HS-5 (cell line): Measurements from ENCODE around the gene ARFGAP1.
"Not testable (repeated sequence)": the region's sequence is repeated elsewhere in the genome, so short reads cannot be mapped to it uniquely, and the experiment has no call there.

Source experiments
- DNase-seq: peaks from one replicate; pipeline ENCODE4 v3.0.0-alpha.2; 2012; ENCODE audit warnings: low read depth

Gene ARFGAP1

DNA sequence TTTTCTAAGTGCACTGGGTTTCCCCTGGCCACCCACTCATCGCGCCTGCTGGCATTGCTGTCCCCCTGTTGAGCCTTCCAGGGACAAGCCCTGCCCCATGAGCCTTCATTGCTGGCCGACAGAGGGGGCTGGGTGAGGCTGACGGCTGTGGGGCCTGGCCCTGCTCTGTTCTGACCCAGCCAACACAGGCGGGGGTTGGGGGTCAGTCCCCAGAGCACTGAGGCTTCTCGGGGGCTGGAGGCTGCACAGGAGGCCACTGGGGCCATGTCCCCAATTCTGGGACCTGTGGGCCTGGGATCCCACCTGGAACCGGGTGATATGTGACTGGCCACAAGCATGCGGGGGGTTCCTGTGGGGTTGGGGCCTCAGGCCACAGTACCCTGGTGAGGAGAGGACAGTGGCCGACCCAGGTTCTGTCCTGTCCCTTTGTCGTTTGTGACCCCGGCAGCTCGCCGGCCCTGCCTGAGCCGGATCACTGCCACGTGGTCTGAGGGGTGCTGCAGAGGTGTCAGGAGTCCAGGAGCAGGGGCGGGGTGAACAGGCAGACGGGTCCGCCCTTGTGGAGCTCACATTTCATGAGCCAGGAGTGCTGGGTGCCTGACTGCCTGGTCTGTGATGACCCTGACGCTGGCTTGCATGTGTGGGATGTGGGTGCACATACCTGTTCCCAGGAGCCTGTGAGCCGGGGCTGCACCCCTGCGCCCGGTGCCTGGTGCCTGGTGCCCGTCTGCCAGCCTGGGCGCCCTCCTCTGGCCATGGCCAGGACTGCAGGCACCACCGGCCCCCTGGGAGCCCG lies 18.3 kb downstream of the ARFGAP1 start:
- no peak for DNase-seq

DNA sequence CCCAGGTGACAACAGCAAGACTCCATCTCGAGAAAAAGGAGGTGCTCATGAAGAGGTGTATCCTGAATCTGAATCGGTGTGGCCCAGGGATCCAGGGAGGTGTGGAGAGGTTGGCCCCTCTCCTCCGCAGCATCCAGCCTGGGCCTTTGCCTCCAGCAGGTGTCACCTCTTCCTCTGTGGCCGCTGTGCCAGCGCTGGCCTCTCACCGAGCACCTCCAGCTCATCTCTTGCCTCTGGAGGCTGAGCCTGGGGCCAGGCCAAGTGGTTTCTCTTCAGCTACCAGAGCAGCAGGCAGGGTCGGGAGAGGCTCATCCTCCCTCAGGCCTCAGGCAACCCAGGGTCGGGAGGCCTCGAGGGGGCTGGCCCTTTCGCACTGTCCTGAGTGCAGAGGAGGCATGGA lies 19.2 kb downstream of the ARFGAP1 start:
- no peak for DNase-seq

DNA sequence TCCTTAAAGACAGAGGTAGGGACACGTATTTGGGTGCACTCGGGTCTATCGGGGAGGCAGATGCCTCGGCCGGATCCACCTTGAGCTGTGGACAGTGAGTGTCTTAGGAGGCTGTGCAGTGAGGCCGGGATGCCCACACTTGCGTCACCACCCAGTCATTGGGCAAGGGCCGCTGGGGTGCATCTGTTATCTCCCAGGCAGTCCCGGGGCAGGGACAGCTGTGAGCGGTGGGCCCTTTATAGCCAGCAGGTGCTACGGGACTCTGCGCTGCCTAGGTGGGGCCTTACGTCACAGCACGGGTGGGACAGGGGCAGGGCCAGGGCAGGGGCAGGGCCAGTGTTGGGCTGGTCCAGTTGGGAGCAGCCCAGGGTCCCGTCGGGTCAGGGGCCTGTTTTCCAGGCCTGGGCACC lies 19.7 kb downstream of the ARFGAP1 start:
- DNase-seq: no peak

DNA sequence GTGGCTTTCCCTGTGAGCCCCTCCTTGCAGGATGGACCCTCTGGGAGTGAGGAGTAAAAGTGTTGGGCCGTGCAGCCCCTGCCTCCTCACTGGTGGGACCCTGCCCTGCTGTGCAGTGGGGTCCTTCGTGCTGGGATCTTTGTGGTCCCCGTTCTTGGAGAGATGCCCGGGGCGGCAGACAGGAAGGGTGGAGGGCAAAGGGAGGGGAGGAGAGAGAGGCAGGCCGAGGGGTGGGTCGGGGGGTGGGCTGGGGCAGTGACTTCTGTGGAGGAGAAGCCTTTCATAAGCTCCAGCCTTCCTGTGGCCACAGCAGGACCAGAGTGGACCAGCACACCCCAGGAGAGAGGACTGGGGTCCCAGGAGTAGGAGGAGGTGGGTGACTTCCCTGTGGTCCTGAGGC lies 20.3 kb downstream of the ARFGAP1 start, which contains the start of gene COL20A1:
Gene COL20A1 (plus strand): TSS at position 283 of the 400 bp plus-strand sequence. CDS start 1,922 bp downstream, outside the sequence.
- DNase-seq: no peak

DNA sequence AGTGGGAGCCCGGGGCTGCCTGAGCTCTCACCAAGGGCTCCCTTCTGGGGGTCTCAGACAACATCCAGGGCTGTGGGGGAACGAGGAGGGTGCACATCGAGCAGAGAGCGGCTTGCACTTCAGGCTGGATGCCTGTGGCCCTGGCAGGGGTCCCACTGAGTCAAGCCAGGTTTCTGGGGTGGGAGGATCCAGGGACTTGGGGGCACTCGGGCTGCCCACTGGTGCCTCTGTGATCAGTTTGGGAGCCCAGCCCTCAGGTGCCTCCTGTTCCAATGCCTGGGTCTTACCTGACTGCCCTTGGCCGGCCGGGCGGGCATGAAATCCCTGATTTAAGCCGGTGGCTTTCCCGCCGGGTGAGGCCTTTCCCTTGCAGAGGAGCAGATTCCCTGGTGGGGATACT lies 20.8 kb downstream of the ARFGAP1 start:
- no peak for DNase-seq

DNA sequence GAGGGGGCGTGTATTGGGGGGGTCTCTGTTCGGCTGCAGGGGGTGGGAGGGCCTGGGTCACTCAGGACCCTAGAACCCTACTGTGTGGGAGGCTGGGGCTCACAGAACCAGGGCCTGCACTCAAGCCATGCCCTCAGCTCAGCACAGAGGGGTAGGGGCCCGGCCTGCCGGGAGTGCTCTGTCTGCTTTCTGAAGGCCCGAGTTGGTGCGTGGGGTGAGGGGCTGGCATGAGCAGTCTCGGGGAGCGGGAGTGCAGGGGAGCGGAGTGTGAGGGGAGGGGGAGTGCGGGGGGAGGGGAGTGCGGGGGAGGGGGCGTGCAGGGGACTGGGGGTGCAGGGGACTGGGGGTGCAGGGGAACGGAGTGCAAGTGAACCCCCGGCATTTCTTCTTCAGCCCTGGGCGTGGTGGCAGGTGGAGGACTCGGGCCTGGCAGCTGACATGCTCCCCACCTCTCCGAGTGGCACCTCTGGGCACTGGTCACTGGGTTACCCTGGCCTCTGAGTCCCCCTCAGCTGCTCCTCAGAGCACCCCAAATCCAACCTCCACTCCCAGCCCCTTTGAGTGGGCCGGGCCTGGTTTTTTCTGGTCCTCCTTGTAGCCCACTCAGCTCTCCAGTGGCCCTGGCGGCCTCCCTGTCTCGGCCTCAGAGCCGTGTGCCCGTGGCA lies 21.4 kb downstream of the ARFGAP1 start:
- DNase-seq: no peak

DNA sequence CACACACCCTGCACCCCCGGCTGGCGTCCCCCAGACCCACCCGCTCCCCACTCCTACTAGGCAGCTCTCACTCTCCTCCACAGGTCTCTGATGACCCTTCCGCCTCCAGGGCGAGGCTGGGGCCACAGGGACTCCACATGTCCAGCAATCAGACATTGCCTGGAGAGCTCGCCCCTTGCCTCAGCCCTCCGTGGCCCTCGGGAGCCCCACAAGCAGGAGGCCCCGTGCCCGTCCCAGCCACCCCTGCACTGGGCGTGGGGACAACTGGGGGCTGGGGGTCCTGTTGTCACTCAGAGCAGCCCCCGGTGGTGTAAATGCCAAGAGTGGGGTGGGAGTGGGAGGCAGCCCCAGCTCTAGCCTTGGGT lies 21.9 kb downstream of the ARFGAP1 start:
- no peak for DNase-seq

DNA sequence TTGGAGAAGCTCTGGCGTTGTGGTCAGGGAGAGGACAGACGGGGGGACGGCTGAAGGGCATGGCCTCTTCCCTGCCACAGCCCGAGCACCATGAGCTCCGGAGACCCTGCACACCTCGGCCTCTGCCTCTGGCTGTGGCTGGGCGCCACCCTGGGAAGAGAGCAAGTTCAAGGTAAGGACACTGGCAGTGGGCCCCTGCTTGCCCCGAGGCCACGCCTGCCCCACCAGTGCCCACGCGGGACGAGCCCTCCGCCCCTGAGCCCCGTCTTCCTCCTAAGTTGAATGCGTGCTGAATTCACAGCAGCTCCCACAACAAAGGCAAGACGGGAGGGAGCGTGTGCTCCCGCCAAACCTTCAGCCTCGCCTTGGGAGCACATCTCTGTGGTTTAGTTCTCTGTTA lies 22.4 kb downstream of the ARFGAP1 start:
- DNase-seq: no peak

DNA sequence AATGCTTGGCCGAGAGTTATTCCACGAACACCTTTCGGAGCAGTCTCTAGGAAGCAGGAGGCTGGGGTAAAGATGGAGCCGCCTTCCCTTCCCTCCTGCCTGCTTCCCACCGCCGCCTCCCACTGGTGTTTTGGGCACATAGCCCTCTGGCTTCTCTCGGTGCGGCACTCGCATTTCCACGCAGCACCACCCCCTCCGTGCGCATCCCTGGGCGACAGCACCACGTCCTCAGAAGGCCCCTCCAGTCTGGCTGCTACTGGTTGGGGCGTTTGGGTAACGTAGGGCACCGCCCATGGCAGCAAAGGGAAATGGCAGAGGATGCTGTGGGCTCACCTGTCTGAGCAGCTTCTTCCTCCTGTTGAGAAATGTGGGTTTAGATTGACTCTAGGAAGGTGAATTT lies 22.8 kb downstream of the ARFGAP1 start:
- DNase-seq: no peak

DNA sequence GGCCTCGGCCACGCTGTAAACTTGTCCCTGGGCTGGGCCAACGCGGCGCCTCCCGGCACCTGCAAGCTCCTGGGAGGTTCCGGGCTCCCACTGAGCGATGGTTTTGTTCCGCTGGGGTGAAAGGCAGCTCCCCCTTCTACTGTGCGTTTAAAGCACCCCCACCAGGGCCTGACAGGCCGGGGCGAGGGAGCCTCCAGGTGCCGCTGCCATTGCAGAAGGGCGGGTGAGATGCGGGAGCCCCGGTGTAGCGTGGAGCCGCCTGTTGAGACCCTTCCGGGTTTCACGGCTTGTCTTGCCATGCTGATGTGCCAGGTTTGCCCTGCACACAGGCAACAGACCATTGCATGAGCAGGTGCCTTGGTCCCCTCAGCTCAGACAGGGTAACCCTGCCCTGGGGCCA lies 23.2 kb downstream of the ARFGAP1 start:
- DNase-seq: no peak

DNA sequence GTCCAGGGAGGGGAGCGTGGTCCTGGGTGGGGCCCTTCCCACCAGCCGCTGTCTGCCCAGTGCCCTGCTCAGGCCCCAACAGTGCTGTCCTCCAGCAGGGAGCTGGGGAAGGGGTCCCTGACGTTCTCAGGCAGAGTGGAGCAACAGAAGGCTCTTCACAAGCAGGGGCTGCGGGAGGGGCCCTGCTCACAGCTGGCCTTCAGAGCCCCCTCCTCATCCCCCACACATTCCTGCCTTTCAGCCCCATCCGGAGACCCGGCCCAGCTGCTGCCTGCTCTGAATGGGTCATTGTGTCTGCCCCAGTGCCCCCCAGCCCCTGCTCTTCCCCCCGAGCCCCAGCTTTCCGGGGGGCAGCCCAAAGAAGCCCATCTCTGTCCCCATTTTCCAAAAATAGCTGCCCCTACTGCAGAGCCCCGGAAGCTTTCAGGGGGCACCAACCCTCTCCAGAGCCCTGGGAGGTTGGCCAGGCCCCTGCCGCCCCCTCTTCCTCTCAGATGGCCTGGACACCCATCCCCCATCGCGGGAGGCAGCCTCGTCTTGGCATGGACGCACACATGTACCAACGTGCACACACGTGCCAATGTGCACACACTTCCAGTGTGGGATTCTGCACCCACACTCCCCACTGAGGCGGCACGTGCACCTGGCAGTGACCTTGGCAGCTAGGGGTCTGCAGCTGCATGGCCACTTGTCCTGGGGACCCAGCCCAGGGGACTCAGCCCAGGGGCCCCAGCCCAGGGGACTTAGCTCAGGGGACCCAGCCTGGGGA lies 24.1 kb downstream of the ARFGAP1 start:
- no peak for DNase-seq

DNA sequence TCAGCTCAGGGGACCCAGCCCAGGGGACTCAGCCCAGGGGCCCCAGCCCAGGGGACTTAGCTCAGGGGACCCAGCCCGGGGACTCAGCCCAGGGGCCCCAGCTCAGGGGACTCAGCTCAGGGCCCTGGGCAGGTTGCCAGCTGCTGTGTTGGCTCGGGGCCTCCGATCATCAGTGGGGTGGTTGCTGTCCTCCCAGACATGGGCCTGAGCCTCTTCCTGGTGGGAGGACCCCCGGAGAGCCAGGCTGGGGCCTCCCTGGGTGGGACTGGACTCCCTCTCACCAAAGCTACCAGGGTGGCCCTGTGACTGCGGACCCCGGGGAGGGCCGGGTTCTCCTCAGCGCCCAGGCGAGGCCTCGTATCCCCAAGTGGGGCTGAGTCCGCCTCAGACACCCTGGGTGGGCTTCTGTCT lies 24.8 kb downstream of the ARFGAP1 start:
- DNase-seq: no peak

DNA sequence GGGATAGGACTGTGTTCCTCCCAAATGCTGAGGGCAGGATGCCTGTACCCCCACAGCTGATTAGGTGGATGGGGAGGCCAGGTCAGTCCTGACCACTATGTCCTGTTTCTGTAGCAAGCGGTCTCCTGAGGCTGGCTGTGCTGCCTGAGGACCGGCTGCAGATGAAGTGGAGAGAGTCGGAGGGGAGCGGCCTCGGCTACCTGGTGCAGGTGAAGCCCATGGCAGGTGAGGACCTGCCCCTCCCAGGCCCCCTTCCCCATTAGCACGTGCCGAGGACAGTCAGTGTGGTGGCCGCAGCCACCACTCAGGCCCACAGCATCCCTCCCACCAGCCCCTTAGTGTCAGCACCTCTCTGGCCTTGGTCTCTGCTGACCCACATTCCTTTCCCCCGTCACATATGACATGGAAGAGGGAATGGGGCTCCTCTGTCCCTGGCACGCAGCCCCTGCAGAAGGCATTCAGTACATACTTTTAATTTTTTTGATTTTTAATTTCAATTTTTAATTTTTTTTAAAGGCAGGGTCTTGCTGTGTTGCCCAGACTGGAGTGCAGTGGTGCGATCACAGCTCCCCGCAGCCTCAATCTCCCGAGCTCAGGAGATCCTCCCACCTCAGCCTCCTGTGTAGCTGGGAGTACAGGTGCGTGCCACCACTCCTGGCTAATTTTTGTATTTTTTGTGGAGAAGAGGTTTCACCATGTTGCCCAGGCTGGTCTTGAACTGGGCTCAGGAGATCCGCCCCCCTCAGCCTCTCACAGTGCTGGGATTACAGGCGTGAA lies 25.4 kb downstream of the ARFGAP1 start:
- DNase-seq: no peak

DNA sequence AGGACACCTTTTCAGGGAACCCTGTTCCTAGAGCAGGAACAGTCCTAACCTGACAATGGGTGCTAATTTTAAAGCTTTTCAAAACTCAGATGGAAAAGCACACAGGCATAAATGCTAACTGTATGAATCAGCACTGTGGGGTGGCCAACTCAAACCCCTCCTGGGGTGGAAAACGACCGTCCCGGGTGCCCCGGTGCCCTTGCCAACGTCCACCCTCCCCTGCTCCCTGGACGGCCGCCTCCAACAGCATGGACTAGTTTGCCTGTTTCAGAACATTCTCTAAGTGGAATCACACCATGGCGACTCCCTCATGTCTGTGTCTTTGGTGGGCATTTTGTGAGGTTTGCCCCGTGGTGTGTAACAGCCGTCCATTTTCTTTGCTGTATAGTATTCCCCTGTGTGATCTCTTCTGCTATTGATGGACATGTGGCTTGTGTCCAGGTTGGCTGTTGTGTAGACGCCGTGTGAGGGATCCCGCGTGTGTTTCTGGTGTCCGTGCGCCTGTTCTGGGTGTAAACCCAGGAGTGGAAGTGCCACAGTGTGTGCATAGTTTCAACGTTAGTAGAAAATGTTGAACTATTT lies 26.2 kb downstream of the ARFGAP1 start:
- no peak for DNase-seq

DNA sequence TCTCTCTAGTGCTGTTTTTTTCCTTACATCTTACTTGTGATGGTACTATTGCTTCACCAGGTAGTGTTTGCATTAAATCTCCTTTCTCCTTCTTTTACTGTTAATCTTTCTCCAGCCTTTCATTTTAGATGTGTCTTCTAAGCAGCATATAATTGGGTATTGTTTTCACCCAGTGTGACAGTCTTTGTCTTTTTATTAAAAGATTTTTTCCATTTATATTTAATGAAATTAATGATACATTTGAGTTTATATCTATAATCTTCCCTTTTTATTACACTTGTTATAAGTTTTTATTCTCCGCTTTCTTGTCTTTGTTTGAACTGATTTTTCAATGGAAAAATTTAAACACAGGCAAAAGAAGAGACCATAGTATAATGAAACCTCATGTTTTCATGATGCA lies 29.1 kb downstream of the ARFGAP1 start:
- DNase-seq: no peak

DNA sequence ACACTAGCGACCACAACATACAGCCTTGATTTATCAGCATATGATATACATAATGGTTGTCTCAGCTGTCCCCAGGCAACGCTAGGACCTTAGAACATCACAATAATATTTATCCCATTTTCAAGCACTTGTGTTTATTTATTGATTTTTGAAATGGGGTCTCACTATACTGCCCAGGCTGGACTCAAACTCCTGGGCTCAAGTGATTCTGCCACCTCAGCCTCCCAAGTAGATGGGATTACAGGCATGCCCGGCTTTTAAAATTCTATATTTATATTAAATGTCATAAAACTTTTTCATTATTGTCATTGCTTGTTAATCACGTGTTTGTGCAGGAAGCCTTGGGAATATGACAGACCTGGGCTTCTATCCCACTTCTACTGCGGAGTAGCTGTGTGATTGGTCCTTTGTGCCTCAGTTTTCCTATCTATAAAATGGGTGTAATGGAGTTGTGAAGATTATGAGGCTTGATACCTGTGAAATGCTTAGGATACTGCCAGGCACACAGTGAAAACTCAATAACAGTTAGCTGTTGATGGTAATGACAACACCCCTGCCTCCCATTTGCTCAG lies 30.6 kb downstream of the ARFGAP1 start:
- DNase-seq: no peak

DNA sequence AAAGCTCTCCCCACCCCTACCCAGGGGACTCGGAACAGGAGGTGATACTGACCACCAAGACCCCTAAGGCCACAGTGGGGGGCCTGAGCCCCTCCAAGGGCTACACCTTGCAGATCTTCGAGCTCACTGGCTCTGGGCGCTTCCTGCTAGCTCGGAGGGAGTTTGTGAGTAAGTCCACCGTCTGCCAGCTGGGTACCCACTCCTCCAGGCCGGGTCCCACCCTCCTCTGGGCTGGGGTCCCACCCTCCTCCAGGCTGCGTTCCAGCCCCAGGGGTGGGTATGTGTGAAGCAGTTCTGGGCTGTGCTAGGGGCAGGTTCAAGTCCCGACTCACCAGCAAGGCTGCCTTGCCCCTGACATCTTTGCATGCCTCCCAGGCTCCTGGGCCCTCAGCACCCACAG lies 32.8 kb downstream of the ARFGAP1 start:
- no peak for DNase-seq

DNA sequence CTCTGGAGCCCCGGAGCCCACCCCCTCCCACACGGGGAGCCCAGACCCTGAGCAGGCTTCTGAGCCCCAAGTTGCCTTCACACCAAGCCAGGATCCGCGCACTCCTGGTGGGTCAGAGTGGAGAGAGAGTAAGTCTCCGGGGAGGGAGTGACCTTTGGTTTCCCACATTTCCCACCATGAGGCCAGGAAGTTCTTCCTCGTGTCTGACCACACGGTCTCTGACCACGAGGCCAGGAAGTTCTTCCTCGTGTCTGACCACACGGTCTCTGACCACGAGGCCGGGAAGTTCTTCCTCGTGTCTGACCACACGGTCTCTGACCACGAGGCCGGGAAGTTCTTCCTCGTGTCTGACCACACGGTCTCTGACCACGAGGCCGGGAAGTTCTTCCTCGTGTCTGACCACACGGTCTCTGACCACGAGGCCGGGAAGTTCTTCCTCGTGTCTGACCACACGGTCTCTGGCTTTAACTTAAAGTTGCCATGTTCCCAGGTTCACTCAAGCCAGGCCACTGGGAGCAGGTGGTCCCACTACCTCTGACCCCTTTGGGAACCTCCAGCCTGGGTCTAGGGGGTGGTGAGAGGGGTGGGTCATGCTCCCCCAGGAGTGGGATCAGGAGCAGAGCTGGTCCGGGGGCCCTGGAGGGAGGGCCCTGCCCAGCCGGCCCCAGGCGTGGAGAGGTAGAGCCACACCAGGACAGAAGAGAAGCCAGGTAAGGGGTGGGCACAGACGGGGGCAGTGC lies 33.5 kb downstream of the ARFGAP1 start:
- not testable (repeated sequence) for DNase-seq

DNA sequence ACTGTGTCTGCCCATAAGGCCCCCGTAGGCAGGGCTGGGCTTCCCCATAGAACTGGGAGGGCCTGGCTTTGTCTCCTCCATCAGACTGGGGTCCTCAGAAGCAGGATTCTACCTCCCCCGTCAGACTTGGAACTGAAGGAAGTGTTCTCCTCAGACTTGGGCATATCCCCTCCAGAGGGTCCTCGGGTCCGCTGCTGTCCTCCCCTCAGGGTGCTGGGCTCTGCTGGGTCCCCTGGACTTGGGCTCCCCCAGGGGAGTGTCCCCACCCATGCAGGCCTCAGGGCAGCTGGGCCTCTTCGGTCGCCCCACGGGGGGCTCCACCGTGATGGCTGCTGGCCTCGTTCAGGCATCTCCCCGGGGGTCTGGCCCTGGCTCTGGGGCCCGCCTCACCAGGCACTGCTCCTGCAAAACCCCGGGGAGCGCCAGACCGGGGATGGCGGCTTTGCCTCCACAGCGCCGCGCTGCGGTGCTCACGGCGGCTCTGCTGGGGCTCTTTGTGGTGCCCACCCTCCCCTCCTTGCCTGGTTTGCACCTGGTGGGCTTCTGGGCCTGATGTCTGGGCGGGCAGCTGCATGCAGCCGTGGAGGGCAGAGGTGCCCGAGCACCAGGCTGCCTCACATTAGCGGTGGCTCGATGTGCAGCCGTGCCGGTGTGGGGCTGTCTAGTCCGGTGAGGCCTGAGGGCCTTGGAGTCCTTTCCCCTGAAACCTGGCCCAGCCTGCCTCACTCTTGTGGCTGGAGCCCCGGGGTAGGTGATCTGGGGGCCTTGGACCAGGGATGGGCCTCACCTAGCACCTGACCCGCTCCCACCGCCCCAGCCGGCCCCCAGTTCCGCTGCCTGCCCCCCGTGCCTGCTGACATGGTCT lies 34.3 kb downstream of the ARFGAP1 start:
- no peak for DNase-seq
